ENCODE data around the gene TMEM100. TPM values are rescaled to one million over a fixed set of nuclear protein-coding genes. Genes with fewer than 3 reads are reported as not detected.

The TMEM100 gene
- total RNA-seq, 1 experiment from 2014 or later = 1.7 TPM

DNA sequence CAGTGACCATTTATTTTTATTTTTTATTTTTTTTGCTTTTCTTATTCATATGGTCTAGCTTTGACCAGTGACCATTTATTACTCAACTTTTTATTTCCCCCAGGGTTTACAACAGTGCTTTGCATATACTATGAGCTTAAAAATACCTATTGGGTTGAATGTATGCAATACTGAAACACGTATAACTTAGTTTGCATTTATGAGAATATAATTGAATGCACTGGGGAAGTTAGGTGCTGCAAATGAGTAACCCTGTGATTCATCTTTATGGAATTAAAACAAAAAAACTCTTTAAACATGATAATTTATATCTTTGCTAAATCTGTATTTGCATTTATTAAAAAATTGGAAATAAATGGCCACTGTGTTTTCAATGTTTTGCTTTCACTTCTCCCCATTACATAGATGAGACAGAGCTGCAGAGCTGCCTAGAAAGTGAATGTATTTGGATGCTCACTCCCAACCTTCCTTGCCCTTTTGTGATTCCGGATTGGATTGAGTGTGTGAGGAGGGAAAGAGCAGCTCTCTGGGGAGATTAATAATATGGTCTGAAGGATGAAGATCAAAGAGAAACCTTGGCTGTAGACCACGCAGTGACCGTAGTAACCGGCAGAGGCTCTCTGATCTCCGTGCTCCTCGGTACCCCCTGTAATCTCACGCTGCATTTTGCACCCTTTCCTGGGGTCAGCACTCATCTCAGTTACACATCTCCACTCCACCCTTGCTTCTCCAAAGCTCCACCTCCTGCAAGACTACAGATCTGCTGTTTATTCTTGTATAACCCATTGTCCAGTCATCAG lies 14.3 kb downstream of the TMEM100 start:
- Mint-ChIP-seq H3K9me3 (ENCODE audit: unreplicated experiment) (no peaks in the 10 kb centered on the region), H3K36me3 (ENCODE audit: insufficient read depth, unreplicated experiment) (no peaks in the 10 kb centered on the region), H3K4me1 (ENCODE audit: insufficient read depth, unreplicated experiment) (peaks cover 14% of the 10 kb centered on the region), H3K4me3 (ENCODE audit: unreplicated experiment) (no peak overlapping the region), H3K27me3 (ENCODE audit: insufficient read depth, unreplicated experiment) (no peaks in the 10 kb centered on the region), H3K27ac (ENCODE audit: low read depth, unreplicated experiment) (no peak overlapping the region)
- DNase-seq (ENCODE audit: unreplicated experiment) = no peak
- POLR2A ChIA-PET = interaction anchor here (1.4 to 1.6 kb wide), 2 partner anchors 10 to 18 kb away, joined by 4 to 8 read pairs; no protein-coding TSS in a partner anchor
- CTCF ChIA-PET = interaction anchor here (0.9 to 2.3 kb wide), 4 partner anchors 10 to 182 kb away, joined by 3 to 18 read pairs (median 5); no protein-coding TSS in a partner anchor
- BruUV-seq (replicated peaks) = no TSS peak
- intact Hi-C loops (cut with micrococcal nuclease) = no loop called here
- TF ChIP-seq, protein P1, sequence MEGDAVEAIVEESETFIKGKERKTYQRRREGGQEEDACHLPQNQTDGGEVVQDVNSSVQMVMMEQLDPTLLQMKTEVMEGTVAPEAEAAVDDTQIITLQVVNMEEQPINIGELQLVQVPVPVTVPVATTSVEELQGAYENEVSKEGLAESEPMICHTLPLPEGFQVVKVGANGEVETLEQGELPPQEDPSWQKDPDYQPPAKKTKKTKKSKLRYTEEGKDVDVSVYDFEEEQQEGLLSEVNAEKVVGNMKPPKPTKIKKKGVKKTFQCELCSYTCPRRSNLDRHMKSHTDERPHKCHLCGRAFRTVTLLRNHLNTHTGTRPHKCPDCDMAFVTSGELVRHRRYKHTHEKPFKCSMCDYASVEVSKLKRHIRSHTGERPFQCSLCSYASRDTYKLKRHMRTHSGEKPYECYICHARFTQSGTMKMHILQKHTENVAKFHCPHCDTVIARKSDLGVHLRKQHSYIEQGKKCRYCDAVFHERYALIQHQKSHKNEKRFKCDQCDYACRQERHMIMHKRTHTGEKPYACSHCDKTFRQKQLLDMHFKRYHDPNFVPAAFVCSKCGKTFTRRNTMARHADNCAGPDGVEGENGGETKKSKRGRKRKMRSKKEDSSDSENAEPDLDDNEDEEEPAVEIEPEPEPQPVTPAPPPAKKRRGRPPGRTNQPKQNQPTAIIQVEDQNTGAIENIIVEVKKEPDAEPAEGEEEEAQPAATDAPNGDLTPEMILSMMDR (IDR thresholded peaks at IDR 0.05; ENCODE audit: unreplicated experiment) = no peak

DNA sequence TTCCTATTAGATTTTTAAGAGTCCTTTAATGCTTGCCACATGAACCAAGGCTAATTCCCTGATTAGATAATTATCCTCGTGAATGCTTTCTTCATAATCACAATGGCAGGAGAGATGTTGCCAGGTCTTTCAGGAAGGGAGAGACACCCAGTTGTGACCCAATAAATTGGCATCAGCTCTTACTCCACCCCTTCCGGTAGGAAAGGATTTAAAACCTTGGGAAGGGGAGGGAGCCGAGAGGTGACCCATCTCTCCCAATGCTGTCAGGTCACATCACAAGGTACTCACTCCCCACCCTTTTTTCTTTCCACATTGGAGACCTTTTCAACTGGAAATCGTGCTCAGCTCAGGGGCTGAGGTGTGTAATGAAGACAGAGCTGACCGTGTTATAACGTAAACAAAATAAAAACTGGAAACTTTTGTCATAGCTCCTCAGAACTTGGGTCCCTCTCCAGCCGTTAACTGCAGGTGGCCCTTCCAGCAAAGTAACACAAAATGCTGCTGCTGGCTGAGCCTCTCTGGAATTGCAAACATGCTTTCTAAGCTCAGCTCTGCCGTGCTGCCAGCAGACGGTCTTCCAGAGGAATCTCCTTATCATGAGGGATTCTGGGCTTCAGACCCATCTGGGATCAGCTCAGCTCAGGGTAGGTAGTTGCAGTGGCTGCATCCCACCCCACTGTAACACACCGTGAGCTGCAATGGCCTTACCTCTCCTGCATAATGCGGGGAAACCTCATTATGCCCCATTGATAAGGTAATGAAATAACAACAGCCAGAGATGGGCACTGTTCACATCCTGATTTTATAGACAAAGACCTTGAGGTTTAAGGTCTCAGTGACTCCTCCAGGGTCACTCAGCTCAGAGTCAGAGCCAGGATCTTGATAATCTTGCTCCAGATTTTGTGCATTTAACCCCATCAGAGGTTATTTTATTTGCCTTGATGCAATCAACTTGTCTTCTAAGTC lies 15.6 kb downstream of the TMEM100 start:
- no peak for DNase-seq (ENCODE audit: unreplicated experiment)
- peaks cover 6% of the 10 kb centered on the region for H3K9me3 Mint-ChIP-seq (ENCODE audit: unreplicated experiment)
- no TSS peak for BruUV-seq (replicated peaks)
- POLR2A ChIA-PET = interaction anchor here (1.4 to 1.6 kb wide), 2 partner anchors 11 to 19 kb away, joined by 4 to 8 read pairs; no protein-coding TSS in a partner anchor
- CTCF ChIA-PET = interaction anchor here (0.9 to 2.3 kb wide), 6 partner anchors 11 to 180 kb away, joined by 3 to 18 read pairs (median 5); no protein-coding TSS in a partner anchor
- no peaks in the 10 kb centered on the region for H3K27me3 Mint-ChIP-seq (ENCODE audit: insufficient read depth, unreplicated experiment)
- H3K36me3 Mint-ChIP-seq (ENCODE audit: insufficient read depth, unreplicated experiment) = no peaks in the 10 kb centered on the region
- peaks cover 14% of the 10 kb centered on the region for H3K4me1 Mint-ChIP-seq (ENCODE audit: insufficient read depth, unreplicated experiment)
- intact Hi-C loops (cut with micrococcal nuclease) = no loop called here
- TF ChIP-seq, protein P1 (IDR thresholded peaks at IDR 0.05; ENCODE audit: unreplicated experiment) = no peak
- no peak overlapping the region for H3K27ac Mint-ChIP-seq (ENCODE audit: low read depth, unreplicated experiment)
- no peak overlapping the region for H3K4me3 Mint-ChIP-seq (ENCODE audit: unreplicated experiment)

DNA sequence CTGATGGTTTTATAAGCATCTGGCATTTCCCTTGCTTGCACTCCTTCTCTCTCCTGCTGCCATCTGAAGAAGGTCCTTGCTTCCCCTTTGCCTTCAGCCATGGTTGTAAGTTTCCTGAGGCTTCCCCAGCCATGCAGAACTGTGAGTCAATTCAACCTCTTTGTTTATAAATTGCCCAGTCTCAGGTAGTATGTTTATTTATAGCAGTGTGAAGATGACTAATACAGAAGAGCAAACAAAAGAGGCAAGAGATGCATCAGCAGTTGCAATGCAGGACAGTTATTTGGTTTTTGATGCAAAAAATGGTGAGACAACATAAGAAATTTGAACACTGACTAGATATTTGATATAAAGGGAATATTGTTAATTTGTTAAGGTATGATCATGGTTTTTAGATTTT lies 16.8 kb downstream of the TMEM100 start:
- ChIA-PET CTCF (no interaction called here), POLR2A (no interaction called here)
- Mint-ChIP-seq H3K4me3 (ENCODE audit: unreplicated experiment) (no peak overlapping the region), H3K27ac (ENCODE audit: low read depth, unreplicated experiment) (no peak overlapping the region), H3K9me3 (ENCODE audit: unreplicated experiment) (peaks cover 13% of the 10 kb centered on the region), H3K36me3 (ENCODE audit: insufficient read depth, unreplicated experiment) (no peaks in the 10 kb centered on the region), H3K4me1 (ENCODE audit: insufficient read depth, unreplicated experiment) (peaks cover 12% of the 10 kb centered on the region), H3K27me3 (ENCODE audit: insufficient read depth, unreplicated experiment) (no peaks in the 10 kb centered on the region)
- TF ChIP-seq, protein P1 (IDR thresholded peaks at IDR 0.05; ENCODE audit: unreplicated experiment) = no peak
- peak; percentile 50 for DNase-seq (ENCODE audit: unreplicated experiment)
- no TSS peak for BruUV-seq (replicated peaks)
- intact Hi-C loops (cut with micrococcal nuclease) = no loop called here

DNA sequence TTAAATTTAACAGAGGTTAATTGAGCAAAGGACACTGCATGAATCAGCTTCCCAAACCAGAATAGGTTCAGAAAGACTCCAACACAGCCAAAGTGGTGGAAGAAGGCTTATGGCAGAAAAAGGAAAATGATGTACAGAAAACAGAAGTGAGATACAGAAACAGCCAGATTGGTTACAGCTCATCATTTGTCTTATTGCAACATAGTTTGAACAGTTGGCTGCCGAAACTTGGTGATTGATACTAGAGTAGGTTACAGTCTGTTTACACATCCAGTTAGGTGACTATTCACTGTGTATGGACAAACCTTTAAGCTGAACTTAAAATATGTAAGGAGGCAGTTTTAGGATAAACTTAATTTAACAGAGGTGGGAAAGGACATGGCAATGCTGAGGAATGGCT lies 18.3 kb downstream of the TMEM100 start:
- peaks cover 14% of the 10 kb centered on the region for H3K9me3 Mint-ChIP-seq (ENCODE audit: unreplicated experiment)
- H3K27ac Mint-ChIP-seq (ENCODE audit: low read depth, unreplicated experiment) = no peak overlapping the region
- H3K4me3 Mint-ChIP-seq (ENCODE audit: unreplicated experiment) = no peak overlapping the region
- TF ChIP-seq, protein P1 (IDR thresholded peaks at IDR 0.05; ENCODE audit: unreplicated experiment) = no peak
- peak; percentile 23 for DNase-seq (ENCODE audit: unreplicated experiment)
- H3K27me3 Mint-ChIP-seq (ENCODE audit: insufficient read depth, unreplicated experiment) = no peaks in the 10 kb centered on the region
- no TSS peak for BruUV-seq (replicated peaks)
- CTCF ChIA-PET = interaction anchor here (0.7 to 3.8 kb wide), 6 partner anchors 14 to 1855 kb away, joined by 3 to 12 read pairs (median 4); partner anchors contain the start of gene TMEM100
- intact Hi-C loops (cut with micrococcal nuclease) = no loop called here
- POLR2A ChIA-PET = no interaction called here
- peaks cover 7% of the 10 kb centered on the region for H3K4me1 Mint-ChIP-seq (ENCODE audit: insufficient read depth, unreplicated experiment)
- no peaks in the 10 kb centered on the region for H3K36me3 Mint-ChIP-seq (ENCODE audit: insufficient read depth, unreplicated experiment)

Measured in MCF 10A (cell line).